ENCODE data around the gene MME. TPM values are rescaled to one million over a fixed set of nuclear protein-coding genes. Genes with fewer than 3 reads are reported as not detected.

MME gene
- total RNA-seq, 1 experiment from 2014 or later: 14.4 TPM

DNA sequence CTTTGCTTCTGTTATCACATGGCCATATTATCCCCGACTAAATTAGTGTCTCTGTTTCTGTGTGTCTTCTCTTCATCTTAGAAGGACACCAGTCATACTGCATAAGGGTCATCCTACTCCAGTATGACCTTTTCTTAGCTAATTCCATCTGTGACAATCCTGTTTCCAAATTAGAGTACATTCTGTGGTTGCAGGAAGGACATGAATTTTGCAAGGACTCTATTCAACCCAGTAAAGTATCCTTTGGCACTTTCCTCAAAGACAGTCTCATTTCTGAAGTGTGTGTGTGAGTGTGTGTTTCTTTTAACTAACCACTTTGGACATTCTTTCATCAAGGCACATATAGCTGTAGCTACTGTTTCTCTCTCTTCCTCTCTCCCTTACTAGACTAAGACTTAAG is 15.2 kb upstream of the MME start:
- no peaks in the 10 kb centered on the region for H3K9me3 Mint-ChIP-seq (ENCODE audit: low read depth, unreplicated experiment)
- BruUV-seq (replicated peaks): no TSS peak
- CTCF ChIA-PET: interaction anchor here (0.5 kb wide), 1 partner anchor 76 kb away, joined by 7 read pairs; no protein-coding TSS in a partner anchor
- no peak overlapping the region for H3K27ac Mint-ChIP-seq (ENCODE audit: unreplicated experiment)
- no peaks in the 10 kb centered on the region for H3K4me1 Mint-ChIP-seq (ENCODE audit: low read depth, unreplicated experiment)
- H3K27me3 Mint-ChIP-seq (ENCODE audit: unreplicated experiment): no peaks in the 10 kb centered on the region
- no peak for DNase-seq
- H3K4me3 Mint-ChIP-seq (ENCODE audit: low read depth, unreplicated experiment): no peak overlapping the region
- intact Hi-C loops (cut with micrococcal nuclease; ENCODE audit: unreplicated experiment): no loop called here
- TF ChIP-seq, protein P1, sequence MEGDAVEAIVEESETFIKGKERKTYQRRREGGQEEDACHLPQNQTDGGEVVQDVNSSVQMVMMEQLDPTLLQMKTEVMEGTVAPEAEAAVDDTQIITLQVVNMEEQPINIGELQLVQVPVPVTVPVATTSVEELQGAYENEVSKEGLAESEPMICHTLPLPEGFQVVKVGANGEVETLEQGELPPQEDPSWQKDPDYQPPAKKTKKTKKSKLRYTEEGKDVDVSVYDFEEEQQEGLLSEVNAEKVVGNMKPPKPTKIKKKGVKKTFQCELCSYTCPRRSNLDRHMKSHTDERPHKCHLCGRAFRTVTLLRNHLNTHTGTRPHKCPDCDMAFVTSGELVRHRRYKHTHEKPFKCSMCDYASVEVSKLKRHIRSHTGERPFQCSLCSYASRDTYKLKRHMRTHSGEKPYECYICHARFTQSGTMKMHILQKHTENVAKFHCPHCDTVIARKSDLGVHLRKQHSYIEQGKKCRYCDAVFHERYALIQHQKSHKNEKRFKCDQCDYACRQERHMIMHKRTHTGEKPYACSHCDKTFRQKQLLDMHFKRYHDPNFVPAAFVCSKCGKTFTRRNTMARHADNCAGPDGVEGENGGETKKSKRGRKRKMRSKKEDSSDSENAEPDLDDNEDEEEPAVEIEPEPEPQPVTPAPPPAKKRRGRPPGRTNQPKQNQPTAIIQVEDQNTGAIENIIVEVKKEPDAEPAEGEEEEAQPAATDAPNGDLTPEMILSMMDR (IDR thresholded peaks at IDR 0.05; ENCODE audit: unreplicated experiment): no peak
- no peaks in the 10 kb centered on the region for H3K36me3 Mint-ChIP-seq (ENCODE audit: insufficient read depth, unreplicated experiment)

DNA sequence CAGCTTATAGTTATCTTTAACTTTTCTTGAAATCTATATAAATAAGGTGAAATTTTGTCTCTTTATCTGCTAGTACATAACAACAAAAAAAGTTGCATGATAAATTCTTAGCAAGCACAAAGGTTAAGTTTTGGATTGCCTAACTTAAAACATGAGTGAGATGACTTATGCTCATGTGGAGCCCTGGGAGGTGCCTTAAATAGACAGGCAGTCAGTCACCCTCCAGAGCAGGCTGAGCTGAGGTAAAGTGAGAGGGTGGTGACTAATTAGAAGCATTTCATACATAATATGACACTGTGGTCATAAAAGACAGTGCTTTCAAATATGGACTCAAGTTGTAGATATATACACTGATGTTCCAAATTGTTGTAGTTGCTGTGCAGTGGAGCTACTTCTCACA is 14.6 kb upstream of the MME start:
- H3K27ac Mint-ChIP-seq (ENCODE audit: unreplicated experiment): no peak overlapping the region
- H3K4me1 Mint-ChIP-seq (ENCODE audit: low read depth, unreplicated experiment): no peaks in the 10 kb centered on the region
- no peaks in the 10 kb centered on the region for H3K9me3 Mint-ChIP-seq (ENCODE audit: low read depth, unreplicated experiment)
- CTCF ChIA-PET: no interaction called here
- intact Hi-C loops (cut with micrococcal nuclease; ENCODE audit: unreplicated experiment): no loop called here
- DNase-seq: no peak
- H3K4me3 Mint-ChIP-seq (ENCODE audit: low read depth, unreplicated experiment): no peak overlapping the region
- H3K36me3 Mint-ChIP-seq (ENCODE audit: insufficient read depth, unreplicated experiment): no peaks in the 10 kb centered on the region
- TF ChIP-seq, protein P1 (IDR thresholded peaks at IDR 0.05; ENCODE audit: unreplicated experiment): no peak
- H3K27me3 Mint-ChIP-seq (ENCODE audit: unreplicated experiment): no peaks in the 10 kb centered on the region
- no TSS peak for BruUV-seq (replicated peaks)

DNA sequence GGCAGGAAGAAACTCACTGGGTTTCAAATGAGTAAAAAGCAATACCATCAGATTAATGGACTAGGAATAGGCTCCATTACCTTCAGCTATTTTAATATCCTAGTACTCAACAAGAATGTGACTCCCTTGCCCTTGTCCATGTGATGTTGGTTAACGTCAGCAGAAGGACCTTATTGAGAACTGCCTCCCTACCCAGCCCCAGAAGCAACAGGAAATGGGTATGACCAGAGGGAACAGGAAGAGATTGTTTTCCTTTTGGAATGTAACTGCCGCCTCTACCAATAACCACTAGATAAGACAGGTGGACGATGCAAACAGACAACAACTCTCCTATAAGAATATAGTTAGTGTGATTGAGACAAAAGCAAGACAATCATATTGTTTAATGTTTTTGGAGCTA is 10.4 kb upstream of the MME start:
- H3K27ac Mint-ChIP-seq (ENCODE audit: unreplicated experiment): no peak overlapping the region
- no TSS peak for BruUV-seq (replicated peaks)
- no peak overlapping the region for H3K4me3 Mint-ChIP-seq (ENCODE audit: low read depth, unreplicated experiment)
- no peaks in the 10 kb centered on the region for H3K9me3 Mint-ChIP-seq (ENCODE audit: low read depth, unreplicated experiment)
- DNase-seq: no peak
- H3K27me3 Mint-ChIP-seq (ENCODE audit: unreplicated experiment): no peaks in the 10 kb centered on the region
- intact Hi-C loops (cut with micrococcal nuclease; ENCODE audit: unreplicated experiment): no loop called here
- TF ChIP-seq, protein P1 (IDR thresholded peaks at IDR 0.05; ENCODE audit: unreplicated experiment): no peak
- CTCF ChIA-PET: no interaction called here
- no peaks in the 10 kb centered on the region for H3K36me3 Mint-ChIP-seq (ENCODE audit: insufficient read depth, unreplicated experiment)
- no peaks in the 10 kb centered on the region for H3K4me1 Mint-ChIP-seq (ENCODE audit: low read depth, unreplicated experiment)

- Mint-ChIP-seq H3K27me3 (ENCODE audit: unreplicated experiment) (no peaks in the 10 kb centered on the region), H3K4me1 (ENCODE audit: low read depth, unreplicated experiment) (no peaks in the 10 kb centered on the region), H3K4me3 (ENCODE audit: low read depth, unreplicated experiment) (no peak overlapping the region), H3K27ac (ENCODE audit: unreplicated experiment) (no peak overlapping the region), H3K9me3 (ENCODE audit: low read depth, unreplicated experiment) (no peaks in the 10 kb centered on the region), H3K36me3 (ENCODE audit: insufficient read depth, unreplicated experiment) (no peaks in the 10 kb centered on the region)
- DNase-seq: no peak
- BruUV-seq (replicated peaks): no TSS peak
- intact Hi-C loops (cut with micrococcal nuclease; ENCODE audit: unreplicated experiment): no loop called here
- TF ChIP-seq, protein P1 (IDR thresholded peaks at IDR 0.05; ENCODE audit: unreplicated experiment): no peak
- CTCF ChIA-PET: no interaction called here
Observed at GRCh38 chr3:155070316-155070715, 9.8 kb upstream of the MME start.

All from Calu3 (cell line).